Measurements from ENCODE around the gene RASSF4. TPM values are rescaled to one million over a fixed set of nuclear protein-coding genes. Genes with fewer than 3 reads are reported as not detected.

The RASSF4 gene
- total and polyA plus RNA-seq, 2 donors: 17.9 to 50.0 TPM

GRCh38 chr10:44950326-44951225, 9.0 kb upstream of the RASSF4 start:
- no peak overlapping the region for H3K27ac ChIP-seq (ENCODE audit: low read depth in 1 of 2, low read length in 1 of 2)
- H3K36me3 ChIP-seq (ENCODE audit: control insufficient read depth in 2 of 2, insufficient read depth in 2 of 2, low read length in 1 of 2): peaks cover 0 to 1% of the 10 kb centered on the region in 2 donors
- no peak overlapping the region for H3K4me3 ChIP-seq (ENCODE audit: low read length in 2 of 2)
- DNase-seq (ENCODE audit: low read depth in 6 of 9, low spot score in 9 of 9): no peak
- 98% methylated on average over 10 of the region's 10 CpGs for WGBS
- no peaks in the 10 kb centered on the region for H3K27me3 ChIP-seq (ENCODE audit: control insufficient read depth in 2 of 2, insufficient read depth in 1 of 2, low read length in 1 of 2)
- H3K9me3 ChIP-seq (ENCODE audit: control insufficient read depth in 2 of 2, insufficient read depth in 1 of 2, low read length in 1 of 2): no peaks in the 10 kb centered on the region
- H3K4me1 ChIP-seq (ENCODE audit: control insufficient read depth in 2 of 2, insufficient read depth in 2 of 2, low read length in 2 of 2): peaks cover 0 to 8% of the 10 kb centered on the region in 2 donors

- Histone ChIP-seq H3K36me3 (ENCODE audit: control insufficient read depth in 2 of 2, insufficient read depth in 2 of 2, low read length in 1 of 2) (peaks cover 0 to 6% of the 10 kb centered on the region in 2 donors), H3K4me3 (ENCODE audit: low read length in 2 of 2) (no peak overlapping the region), H3K4me1 (ENCODE audit: control insufficient read depth in 2 of 2, insufficient read depth in 2 of 2, low read length in 2 of 2) (peaks cover 0 to 8% of the 10 kb centered on the region in 2 donors), H3K27me3 (ENCODE audit: control insufficient read depth in 2 of 2, insufficient read depth in 1 of 2, low read length in 1 of 2) (no peaks in the 10 kb centered on the region), H3K27ac (ENCODE audit: low read depth in 1 of 2, low read length in 1 of 2) (no peak overlapping the region), H3K9me3 (ENCODE audit: control insufficient read depth in 2 of 2, insufficient read depth in 1 of 2, low read length in 1 of 2) (peaks cover 0 to 1% of the 10 kb centered on the region in 2 donors)
- WGBS: 97% methylated on average over 7 of the region's 7 CpGs
- DNase-seq (ENCODE audit: low read depth in 6 of 9, low spot score in 9 of 9): no peak
Measured at GRCh38 chr10:44951576-44952226, 7.9 kb upstream of the RASSF4 start.

- DNase-seq (ENCODE audit: low read depth in 6 of 9, low spot score in 9 of 9): no peak
- no peak overlapping the region for H3K27ac ChIP-seq (ENCODE audit: low read depth in 1 of 2, low read length in 1 of 2)
- peaks cover 0 to 1% of the 10 kb centered on the region in 2 donors for H3K9me3 ChIP-seq (ENCODE audit: control insufficient read depth in 2 of 2, insufficient read depth in 1 of 2, low read length in 1 of 2)
- peaks cover 0 to 6% of the 10 kb centered on the region in 2 donors for H3K36me3 ChIP-seq (ENCODE audit: control insufficient read depth in 2 of 2, insufficient read depth in 2 of 2, low read length in 1 of 2)
- no peaks in the 10 kb centered on the region for H3K27me3 ChIP-seq (ENCODE audit: control insufficient read depth in 2 of 2, insufficient read depth in 1 of 2, low read length in 1 of 2)
- H3K4me3 ChIP-seq (ENCODE audit: low read length in 2 of 2): no peak overlapping the region
- WGBS: 95% methylated on average over 2 of the region's 2 CpGs
- peaks cover 3 to 7% of the 10 kb centered on the region in 2 donors for H3K4me1 ChIP-seq (ENCODE audit: control insufficient read depth in 2 of 2, insufficient read depth in 2 of 2, low read length in 2 of 2)
Measured at GRCh38 chr10:44952779-44953231, 6.8 kb upstream of the RASSF4 start.

GRCh38 chr10:44954042-44954441, 5.6 kb upstream of the RASSF4 start:
- Histone ChIP-seq H3K27ac (ENCODE audit: low read depth in 1 of 2, low read length in 1 of 2) (no peak overlapping the region), H3K9me3 (ENCODE audit: control insufficient read depth in 2 of 2, insufficient read depth in 1 of 2, low read length in 1 of 2) (peaks cover 0 to 1% of the 10 kb centered on the region in 2 donors), H3K27me3 (ENCODE audit: control insufficient read depth in 2 of 2, insufficient read depth in 1 of 2, low read length in 1 of 2) (no peaks in the 10 kb centered on the region), H3K4me1 (ENCODE audit: control insufficient read depth in 2 of 2, insufficient read depth in 2 of 2, low read length in 2 of 2) (peaks cover 11 to 15% of the 10 kb centered on the region in 2 donors), H3K36me3 (ENCODE audit: control insufficient read depth in 2 of 2, insufficient read depth in 2 of 2, low read length in 1 of 2) (peaks cover 0 to 6% of the 10 kb centered on the region in 2 donors), H3K4me3 (ENCODE audit: low read length in 2 of 2) (no peak overlapping the region)
- no peak for DNase-seq (ENCODE audit: low read depth in 6 of 9, low spot score in 9 of 9)

GRCh38 chr10:44954962-44955361, 4.6 kb upstream of the RASSF4 start:
- Histone ChIP-seq H3K27ac (ENCODE audit: low read depth in 1 of 2, low read length in 1 of 2) (no peak overlapping the region), H3K27me3 (ENCODE audit: control insufficient read depth in 2 of 2, insufficient read depth in 1 of 2, low read length in 1 of 2) (no peaks in the 10 kb centered on the region)
- no peak for DNase-seq (ENCODE audit: low read depth in 6 of 9, low spot score in 9 of 9)

DNA sequence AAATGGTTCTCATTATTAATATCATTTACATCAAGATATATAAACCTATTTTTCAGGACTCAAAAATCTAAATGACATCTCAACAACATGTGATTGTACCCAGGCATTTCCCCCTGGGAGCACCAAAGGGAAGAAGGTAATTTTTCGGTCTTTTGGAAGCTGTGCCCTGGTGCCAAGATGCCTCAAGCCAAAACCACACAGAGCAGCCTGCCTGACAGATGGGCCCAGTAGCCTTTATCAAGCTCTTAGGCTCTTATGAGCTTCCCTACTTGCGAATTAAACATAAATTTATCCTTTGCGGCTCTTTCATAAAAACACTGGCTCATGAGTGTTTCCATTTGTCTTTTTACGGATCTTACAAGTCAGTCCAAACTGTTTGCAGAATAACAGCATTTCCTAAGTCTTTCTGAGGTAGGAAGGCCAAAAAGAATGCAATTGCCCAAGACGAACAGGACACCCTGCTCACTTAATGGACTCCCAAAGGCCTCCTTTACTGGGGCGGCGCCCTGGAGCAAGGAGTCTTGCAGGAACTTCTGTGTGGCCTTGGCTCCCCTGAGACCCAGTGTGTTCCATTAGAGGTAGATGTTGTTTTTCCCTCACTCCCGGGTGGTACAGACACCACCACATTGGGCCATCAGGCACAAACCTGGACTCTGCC, 4.1 kb upstream of the RASSF4 start:
- WGBS: 97% methylated on average over 8 of the region's 8 CpGs
- H3K27ac ChIP-seq (ENCODE audit: low read depth in 1 of 2, low read length in 1 of 2): no peak overlapping the region
- no peak overlapping the region for H3K4me3 ChIP-seq (ENCODE audit: low read length in 2 of 2)
- no peaks in the 10 kb centered on the region for H3K27me3 ChIP-seq (ENCODE audit: control insufficient read depth in 2 of 2, insufficient read depth in 1 of 2, low read length in 1 of 2)
- peaks cover 18 to 24% of the 10 kb centered on the region in 2 donors for H3K4me1 ChIP-seq (ENCODE audit: control insufficient read depth in 2 of 2, insufficient read depth in 2 of 2, low read length in 2 of 2)
- DNase-seq (ENCODE audit: low read depth in 6 of 9, low spot score in 9 of 9): no peak
- peaks cover 0 to 1% of the 10 kb centered on the region in 2 donors for H3K9me3 ChIP-seq (ENCODE audit: control insufficient read depth in 2 of 2, insufficient read depth in 1 of 2, low read length in 1 of 2)
- H3K36me3 ChIP-seq (ENCODE audit: control insufficient read depth in 2 of 2, insufficient read depth in 2 of 2, low read length in 1 of 2): peaks cover 0 to 6% of the 10 kb centered on the region in 2 donors

More at GRCh38 chr10:44954962-44955361, 4.6 kb upstream of the RASSF4 start:
- peaks cover 13 to 20% of the 10 kb centered on the region in 2 donors for H3K4me1 ChIP-seq (ENCODE audit: control insufficient read depth in 2 of 2, insufficient read depth in 2 of 2, low read length in 2 of 2)
- H3K4me3 ChIP-seq (ENCODE audit: low read length in 2 of 2): no peak overlapping the region
- H3K36me3 ChIP-seq (ENCODE audit: control insufficient read depth in 2 of 2, insufficient read depth in 2 of 2, low read length in 1 of 2): peaks cover 0 to 6% of the 10 kb centered on the region in 2 donors
- H3K9me3 ChIP-seq (ENCODE audit: control insufficient read depth in 2 of 2, insufficient read depth in 1 of 2, low read length in 1 of 2): peaks cover 0 to 1% of the 10 kb centered on the region in 2 donors

- H3K9me3 ChIP-seq (ENCODE audit: control insufficient read depth in 2 of 2, insufficient read depth in 1 of 2, low read length in 1 of 2): peaks cover 0 to 1% of the 10 kb centered on the region in 2 donors
- WGBS: 99% methylated on average over 4 of the region's 4 CpGs
- H3K27ac ChIP-seq (ENCODE audit: low read depth in 1 of 2, low read length in 1 of 2): no peak overlapping the region
- H3K4me3 ChIP-seq (ENCODE audit: low read length in 2 of 2): no peak overlapping the region
- no peak for DNase-seq (ENCODE audit: low read depth in 6 of 9, low spot score in 9 of 9)
- peaks cover 18 to 26% of the 10 kb centered on the region in 2 donors for H3K4me1 ChIP-seq (ENCODE audit: control insufficient read depth in 2 of 2, insufficient read depth in 2 of 2, low read length in 2 of 2)
- H3K27me3 ChIP-seq (ENCODE audit: control insufficient read depth in 2 of 2, insufficient read depth in 1 of 2, low read length in 1 of 2): no peaks in the 10 kb centered on the region
- peaks cover 0 to 6% of the 10 kb centered on the region in 2 donors for H3K36me3 ChIP-seq (ENCODE audit: control insufficient read depth in 2 of 2, insufficient read depth in 2 of 2, low read length in 1 of 2)
Measured at GRCh38 chr10:44956226-44956625, 3.4 kb upstream of the RASSF4 start.

- no peak for DNase-seq (ENCODE audit: low read depth in 6 of 9, low spot score in 9 of 9)
- Histone ChIP-seq H3K27me3 (ENCODE audit: control insufficient read depth in 2 of 2, insufficient read depth in 1 of 2, low read length in 1 of 2) (no peaks in the 10 kb centered on the region), H3K9me3 (ENCODE audit: control insufficient read depth in 2 of 2, insufficient read depth in 1 of 2, low read length in 1 of 2) (peaks cover 0 to 1% of the 10 kb centered on the region in 2 donors), H3K36me3 (ENCODE audit: control insufficient read depth in 2 of 2, insufficient read depth in 2 of 2, low read length in 1 of 2) (peaks cover 0 to 6% of the 10 kb centered on the region in 2 donors), H3K27ac (ENCODE audit: low read depth in 1 of 2, low read length in 1 of 2) (no peak overlapping the region), H3K4me3 (ENCODE audit: low read length in 2 of 2) (no peak overlapping the region), H3K4me1 (ENCODE audit: control insufficient read depth in 2 of 2, insufficient read depth in 2 of 2, low read length in 2 of 2) (peaks cover 18 to 30% of the 10 kb centered on the region in 2 donors)
- WGBS: 96% methylated on average over 4 of the region's 4 CpGs
Measured at GRCh38 chr10:44956717-44957706, 2.6 kb upstream of the RASSF4 start.

Data from thymus (tissue), 11 donors.